Activated T-helper 17 cell treated with anti-CD3 and anti-CD28 coated beads, Interleukin-2, amount 50 U/mL, for 72 hours (primary cell): ENCODE measurements around the gene OR52B6. TPM values are rescaled to one million over a fixed set of nuclear protein-coding genes. Genes with fewer than 3 reads are reported as not detected.

Experiments used
- ATAC-seq: fragments of 150-1000 bp; cut with Tn5 transposase; replicated peaks from 2 replicates; pipeline ENCODE4 v1.10.0; 2021; ENCODE audit warnings: mild to moderate bottlenecking, moderate library complexity
- H3K27ac Mint-ChIP-seq: one replicate; pipeline ENCODE4 v1.8.0; 2022; ENCODE audit warnings: mixed read lengths
- H3K27me3 Mint-ChIP-seq: one replicate; pipeline ENCODE4 v1.8.0; 2022; ENCODE audit warnings: mixed read lengths
- H3K36me3 Mint-ChIP-seq: one replicate; pipeline ENCODE4 v1.8.0; 2022; ENCODE audit warnings: low read depth, mild to moderate bottlenecking, mixed read lengths
- H3K4me1 Mint-ChIP-seq: one replicate; pipeline ENCODE4 v1.8.0; 2022; ENCODE audit warnings: mixed read lengths
- H3K4me3 Mint-ChIP-seq: one replicate; pipeline ENCODE4 v1.8.0; 2022; ENCODE audit warnings: mild to moderate bottlenecking, mixed read lengths
- H3K9me3 Mint-ChIP-seq: one replicate; pipeline ENCODE4 v1.8.0; 2022; ENCODE audit warnings: mixed read lengths
- total RNA-seq, 2 donors: library from RNA; stranded (reverse); gene quantifications; one replicate each; pipeline ENCODE4 v1.2.3, GENCODE V29; 2022

OR52B6 gene
- total RNA-seq, result not detected

DNA sequence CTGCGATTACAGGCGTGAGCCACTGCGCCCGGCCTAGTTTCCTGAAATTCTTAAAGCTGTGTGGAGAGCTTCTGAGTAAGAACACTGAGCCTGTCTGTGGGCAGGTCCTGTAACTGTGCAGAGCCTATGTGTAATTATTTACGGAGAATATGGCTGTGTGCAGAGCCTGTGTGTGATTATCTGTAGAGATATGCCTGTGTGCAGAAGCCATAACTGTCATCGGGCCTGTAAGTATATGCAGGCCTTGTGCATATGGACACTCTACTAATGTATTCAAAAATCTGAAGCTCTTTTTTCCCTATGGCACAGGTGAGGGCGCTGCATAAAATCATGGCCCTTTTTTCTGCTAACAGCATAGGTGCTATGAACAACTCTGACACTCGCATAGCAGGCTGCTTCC lies at the start of gene OR52B6:
TSS of gene OR52B6 (plus strand) at position 301 of the 400 bp plus-strand sequence. CDS start at position 301, 0 bp downstream.
- no peaks in the 10 kb centered on the region for H3K36me3 Mint-ChIP-seq
- no peak for ATAC-seq
- H3K27me3 Mint-ChIP-seq, result no peaks in the 10 kb centered on the region
- no peaks in the 10 kb centered on the region for H3K9me3 Mint-ChIP-seq
- no peaks in the 10 kb centered on the region for H3K4me1 Mint-ChIP-seq
- H3K27ac Mint-ChIP-seq, result no peak within 1 kb of the TSS
- H3K4me3 Mint-ChIP-seq, result no peak within 1 kb of the TSS

- Mint-ChIP-seq H3K4me1 (no peaks in the 10 kb centered on the region), H3K4me3 (no peak overlapping the region), H3K9me3 (no peaks in the 10 kb centered on the region), H3K27me3 (no peaks in the 10 kb centered on the region), H3K27ac (no peak overlapping the region), H3K36me3 (no peaks in the 10 kb centered on the region)
- no peak for ATAC-seq
Measured at GRCh38 chr11:5531053-5531831, 49.4 kb upstream of the OR52B6 start.

- ATAC-seq, result no peak
- Mint-ChIP-seq H3K9me3 (no peaks in the 10 kb centered on the region), H3K4me1 (no peaks in the 10 kb centered on the region), H3K4me3 (no peak overlapping the region), H3K27ac (no peak overlapping the region), H3K27me3 (no peaks in the 10 kb centered on the region), H3K36me3 (no peaks in the 10 kb centered on the region)
Measured at GRCh38 chr11:5534046-5534445, 46.6 kb upstream of the OR52B6 start.

- no peaks in the 10 kb centered on the region for H3K9me3 Mint-ChIP-seq
- H3K36me3 Mint-ChIP-seq, result no peaks in the 10 kb centered on the region
- H3K4me1 Mint-ChIP-seq, result no peaks in the 10 kb centered on the region
- no peak overlapping the region for H3K4me3 Mint-ChIP-seq
- no peak overlapping the region for H3K27ac Mint-ChIP-seq
- H3K27me3 Mint-ChIP-seq, result peaks cover 3% of the 10 kb centered on the region
- no peak for ATAC-seq
Measured at GRCh38 chr11:5536482-5536881, 44.2 kb upstream of the OR52B6 start.

GRCh38 chr11:5541427-5541826 lies 39.2 kb upstream of the OR52B6 start:
- Mint-ChIP-seq H3K27ac (no peak overlapping the region), H3K9me3 (no peaks in the 10 kb centered on the region), H3K4me1 (no peaks in the 10 kb centered on the region), H3K27me3 (peaks cover 6% of the 10 kb centered on the region), H3K36me3 (no peaks in the 10 kb centered on the region), H3K4me3 (no peak overlapping the region)
- no peak for ATAC-seq

DNA sequence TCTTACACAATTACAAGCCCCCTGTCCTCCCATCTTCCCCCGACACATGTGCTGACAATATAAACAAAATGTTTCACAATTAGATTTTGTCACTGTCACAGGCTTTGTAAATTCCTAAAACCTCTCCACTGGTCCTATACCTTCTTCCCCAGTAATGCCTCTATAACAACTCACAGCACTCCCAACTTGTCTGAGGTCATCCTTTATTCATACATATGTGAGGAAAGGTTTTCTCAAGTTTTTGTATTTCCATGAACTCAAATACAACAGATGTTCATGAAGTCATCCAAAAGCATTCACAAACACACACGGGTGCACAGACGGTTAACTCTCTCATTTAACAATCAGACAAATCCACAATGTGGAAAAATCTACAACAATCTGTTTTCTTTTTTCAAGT lies 34.2 kb upstream of the OR52B6 start:
- Mint-ChIP-seq H3K27ac (no peak overlapping the region), H3K9me3 (no peaks in the 10 kb centered on the region), H3K27me3 (peaks cover 6% of the 10 kb centered on the region), H3K4me1 (no peaks in the 10 kb centered on the region), H3K4me3 (no peak overlapping the region), H3K36me3 (no peaks in the 10 kb centered on the region)
- no peak for ATAC-seq

DNA sequence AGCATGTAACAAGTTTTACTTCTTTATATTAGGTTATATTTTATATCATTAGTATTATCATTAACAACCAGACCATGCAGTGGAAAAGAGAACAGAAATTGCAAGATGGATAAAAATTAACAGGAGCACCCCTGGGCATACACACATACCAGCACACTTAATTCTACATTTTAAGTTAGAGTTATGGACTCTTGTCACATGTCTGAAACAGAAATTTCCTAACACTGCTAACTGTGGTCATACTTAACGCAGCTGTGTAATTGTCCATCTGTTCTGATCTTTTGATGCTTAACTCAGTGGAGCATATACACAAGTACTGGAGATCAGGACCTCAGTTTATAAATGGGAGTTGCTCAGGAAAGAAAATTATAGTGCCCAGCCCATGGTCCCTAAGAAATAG lies 32.7 kb upstream of the OR52B6 start:
- Mint-ChIP-seq H3K36me3 (no peaks in the 10 kb centered on the region), H3K4me1 (no peaks in the 10 kb centered on the region), H3K4me3 (no peak overlapping the region), H3K9me3 (no peaks in the 10 kb centered on the region), H3K27ac (no peak overlapping the region), H3K27me3 (peaks cover 3% of the 10 kb centered on the region)
- ATAC-seq, result no peak

GRCh38 chr11:5548440-5548839 lies 32.2 kb upstream of the OR52B6 start, which contains the start of gene OR52H1:
OR52H1 (minus strand) TSS chr11:5548540; CDS start chr11:5545505, 3,035 bp downstream.
- Mint-ChIP-seq H3K36me3 (no peaks in the 10 kb centered on the region), H3K4me3 (no peak within 1 kb of the TSS), H3K4me1 (no peaks in the 10 kb centered on the region), H3K27ac (no peak within 1 kb of the TSS), H3K27me3 (peaks cover 3% of the 10 kb centered on the region), H3K9me3 (no peaks in the 10 kb centered on the region)
- ATAC-seq, result no peak

- no peaks in the 10 kb centered on the region for H3K9me3 Mint-ChIP-seq
- H3K36me3 Mint-ChIP-seq, result no peaks in the 10 kb centered on the region
- peaks cover 7% of the 10 kb centered on the region for H3K27me3 Mint-ChIP-seq
- H3K4me3 Mint-ChIP-seq, result no peak overlapping the region
- H3K27ac Mint-ChIP-seq, result no peak overlapping the region
- H3K4me1 Mint-ChIP-seq, result no peaks in the 10 kb centered on the region
- ATAC-seq, result peak; percentile 37
Measured at GRCh38 chr11:5550440-5551095, 30.1 kb upstream of the OR52B6 start.

- Mint-ChIP-seq H3K36me3 (no peaks in the 10 kb centered on the region), H3K9me3 (no peaks in the 10 kb centered on the region), H3K4me3 (no peak overlapping the region), H3K27me3 (peaks cover 5% of the 10 kb centered on the region), H3K4me1 (no peaks in the 10 kb centered on the region), H3K27ac (no peak overlapping the region)
- no peak for ATAC-seq
Measured at GRCh38 chr11:5553343-5553742, 27.3 kb upstream of the OR52B6 start.

- Mint-ChIP-seq H3K27me3 (peaks cover 8% of the 10 kb centered on the region), H3K27ac (no peak overlapping the region), H3K36me3 (no peaks in the 10 kb centered on the region), H3K4me1 (no peaks in the 10 kb centered on the region), H3K4me3 (no peak overlapping the region), H3K9me3 (no peaks in the 10 kb centered on the region)
- no peak for ATAC-seq
Measured at GRCh38 chr11:5556596-5557188, 24.0 kb upstream of the OR52B6 start.

DNA sequence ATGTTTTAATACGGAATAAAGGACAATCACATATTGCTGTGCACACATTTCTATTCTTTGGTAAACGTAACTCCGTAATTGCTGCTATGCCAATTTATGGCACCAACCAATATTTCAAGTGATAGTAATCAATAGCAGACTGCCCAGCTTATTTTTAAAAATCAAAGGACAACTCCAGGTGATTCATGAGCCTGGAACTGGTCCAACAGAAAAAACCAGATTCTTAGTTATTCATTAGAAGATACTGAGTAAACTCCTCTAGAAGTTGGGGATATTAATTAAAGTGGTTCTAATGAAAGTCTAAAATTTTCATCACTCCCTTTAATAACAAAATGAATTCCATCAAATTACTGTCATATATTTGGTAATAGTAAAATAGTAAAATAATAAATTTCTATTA lies 22.9 kb upstream of the OR52B6 start:
- ATAC-seq, result no peak
- Mint-ChIP-seq H3K4me3 (no peak overlapping the region), H3K36me3 (no peaks in the 10 kb centered on the region), H3K9me3 (no peaks in the 10 kb centered on the region), H3K27ac (no peak overlapping the region), H3K27me3 (peaks cover 8% of the 10 kb centered on the region), H3K4me1 (no peaks in the 10 kb centered on the region)

- ATAC-seq, result no peak
- Mint-ChIP-seq H3K27me3 (no peaks in the 10 kb centered on the region), H3K9me3 (peaks cover 4% of the 10 kb centered on the region), H3K27ac (no peak overlapping the region), H3K4me1 (no peaks in the 10 kb centered on the region), H3K36me3 (no peaks in the 10 kb centered on the region), H3K4me3 (no peak overlapping the region)
Measured at GRCh38 chr11:5564259-5565019, 16.2 kb upstream of the OR52B6 start.

GRCh38 chr11:5574654-5575053 lies 6.0 kb upstream of the OR52B6 start:
- H3K27ac Mint-ChIP-seq, result no peak overlapping the region
- H3K4me3 Mint-ChIP-seq, result no peak overlapping the region
- peaks cover 3% of the 10 kb centered on the region for H3K27me3 Mint-ChIP-seq
- H3K4me1 Mint-ChIP-seq, result no peaks in the 10 kb centered on the region
- no peaks in the 10 kb centered on the region for H3K36me3 Mint-ChIP-seq
- ATAC-seq, result no peak
- no peaks in the 10 kb centered on the region for H3K9me3 Mint-ChIP-seq
